CD4-positive, alpha-beta T cell (primary cell): ENCODE data around the gene PLXNA2. TPM values are rescaled to one million over a fixed set of nuclear protein-coding genes. Genes with fewer than 3 reads are reported as not detected.

Experiments used
- ATAC-seq: fragments of 200-7000 bp; cut with Tn5 transposase; one replicate; pipeline ENCODE4 v1.10.0; 2022; ENCODE audit warnings: mild to moderate bottlenecking; ENCODE audit not compliant: poor library complexity
- CTCF ChIA-PET: fragments of 350-600 bp; sonication (Branson Sonifier 250); formaldehyde crosslinking; loops from one replicate; lab custom pipeline; 2021; ENCODE audit warnings: antibody characterized with exemption, inconsistent platforms; lab: Charles Lee
- POLR2A ChIA-PET: fragments of 350-600 bp; sonication (Branson Sonifier 250); formaldehyde crosslinking; loops from one replicate; lab custom pipeline; 2021; ENCODE audit warnings: antibody characterized with exemption, inconsistent platforms; lab: Charles Lee
- DNase-seq, 14 experiments: peaks; one replicate each; pipeline ENCODE4 v3.0.0-alpha.2; 2013 to 2020; ENCODE audit warnings: mixed read lengths in 2 of 14
- H3K27ac ChIP-seq, 2 donors: one replicate each; pipeline versions ENCODE4 v1.5.1 to v1.7.0; 2013; ENCODE audit warnings: low read length in 2 of 2, low read depth in 1 of 2, mild to moderate bottlenecking in 1 of 2
- H3K27me3 ChIP-seq, 2 experiments: 1 replicate in 1 of 2; 2 replicates in 1 of 2; pipeline versions ENCODE4 v1.6.1 to v1.7.0; 2013; ENCODE audit warnings: low read length in 2 of 2, control low read depth in 1 of 2, mild to moderate bottlenecking in 1 of 2, moderate library complexity in 1 of 2; ENCODE audit not compliant: insufficient read depth in 2 of 2, control insufficient read depth in 1 of 2
- H3K36me3 ChIP-seq: one replicate; pipeline ENCODE4 v1.6.1; 2013; ENCODE audit warnings: low read length, control low read depth; ENCODE audit not compliant: insufficient read depth
- H3K4me1 ChIP-seq: one replicate; pipeline ENCODE4 v1.6.1; 2013; ENCODE audit warnings: low read length, control low read depth; ENCODE audit not compliant: insufficient read depth
- H3K4me3 ChIP-seq: one replicate; pipeline ENCODE4 v1.5.1; 2013; ENCODE audit warnings: mild to moderate bottlenecking, low read length, moderate library complexity
- H3K9me3 ChIP-seq, 2 experiments: 1 replicate in 1 of 2; 2 replicates in 1 of 2; pipeline versions ENCODE4 v1.6.1 to v1.7.0; 2013; ENCODE audit warnings: low read length in 2 of 2, mild to moderate bottlenecking in 2 of 2, control low read depth in 1 of 2, moderate library complexity in 1 of 2; ENCODE audit not compliant: control insufficient read depth in 1 of 2, insufficient read depth in 1 of 2
- H3K27ac Mint-ChIP-seq: one replicate; pipeline ENCODE4 v1.8.0; 2020; ENCODE audit warnings: mixed read lengths
- H3K27me3 Mint-ChIP-seq: one replicate; pipeline ENCODE4 v1.8.0; 2021; ENCODE audit warnings: mixed read lengths
- H3K36me3 Mint-ChIP-seq: one replicate; pipeline ENCODE4 v1.8.0; 2021; ENCODE audit warnings: low read depth, mixed read lengths
- H3K4me1 Mint-ChIP-seq: one replicate; pipeline ENCODE4 v1.8.0; 2021; ENCODE audit warnings: low read depth, mixed read lengths
- H3K4me3 Mint-ChIP-seq: one replicate; pipeline ENCODE4 v1.8.0; 2020; ENCODE audit warnings: mild to moderate bottlenecking, mixed read lengths
- H3K9me3 Mint-ChIP-seq: one replicate; pipeline ENCODE4 v1.8.0; 2020; ENCODE audit warnings: mixed read lengths
- intact Hi-C, 2 experiments: fragments of 100-400 bp; cut with DNase I in 1 of 2; cut with micrococcal nuclease in 1 of 2; formaldehyde crosslinking; loops; one replicate each; pipeline versions ENCODE4 v1.15.1 to v1.9.0; 2023 to 2025; cut with DNase I, micrococcal nuclease
- total RNA-seq, 174 experiments: library from RNA in 2 of 174; stranded (reverse) in 2 of 174; gene quantifications; one replicate each; pipeline ENCODE4 v1.2.3 and lab custom pipeline; 2021 to 2026
- TF ChIP-seq, protein P1 (sequence below): fragments of 200-600 bp; IDR thresholded peaks from one replicate; pipeline ENCODE4 v1.8.0; 2022; ENCODE audit warnings: antibody characterized with exemption, mild to moderate bottlenecking

The PLXNA2 gene
- total RNA-seq, 2 experiments from 2014 or later = 0.75 to 0.77 TPM

DNA sequence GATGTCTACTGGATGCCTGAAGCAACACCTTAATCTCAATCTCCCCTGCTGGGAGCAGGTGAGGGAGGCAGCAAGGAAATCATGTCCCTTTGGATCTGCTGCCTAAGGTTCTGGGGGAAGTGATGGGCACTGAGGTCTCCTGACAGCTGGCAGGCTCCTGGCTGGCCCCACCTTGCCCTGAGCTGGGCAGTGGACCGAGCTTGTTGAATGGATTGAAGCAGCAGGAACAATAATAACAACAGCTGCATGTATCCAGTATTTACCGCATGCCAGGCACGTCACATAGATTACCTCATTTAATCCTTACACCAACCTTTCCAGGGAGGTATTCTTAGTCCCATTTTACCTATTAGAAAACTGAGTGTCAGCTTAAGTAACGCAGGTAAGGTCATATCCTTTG, 133.9 kb downstream of the PLXNA2 start:
- Mint-ChIP-seq H3K4me3 (no peak overlapping the region), H3K27ac (no peak overlapping the region), H3K9me3 (no peaks in the 10 kb centered on the region), H3K4me1 (no peaks in the 10 kb centered on the region), H3K27me3 (no peaks in the 10 kb centered on the region), H3K36me3 (no peaks in the 10 kb centered on the region)
- no peak overlapping the region for H3K27ac ChIP-seq
- H3K4me3 ChIP-seq = no peak overlapping the region
- H3K27me3 ChIP-seq = no peaks in the 10 kb centered on the region
- ATAC-seq = no peak
- no peaks in the 10 kb centered on the region for H3K4me1 ChIP-seq
- TF ChIP-seq, protein P1, sequence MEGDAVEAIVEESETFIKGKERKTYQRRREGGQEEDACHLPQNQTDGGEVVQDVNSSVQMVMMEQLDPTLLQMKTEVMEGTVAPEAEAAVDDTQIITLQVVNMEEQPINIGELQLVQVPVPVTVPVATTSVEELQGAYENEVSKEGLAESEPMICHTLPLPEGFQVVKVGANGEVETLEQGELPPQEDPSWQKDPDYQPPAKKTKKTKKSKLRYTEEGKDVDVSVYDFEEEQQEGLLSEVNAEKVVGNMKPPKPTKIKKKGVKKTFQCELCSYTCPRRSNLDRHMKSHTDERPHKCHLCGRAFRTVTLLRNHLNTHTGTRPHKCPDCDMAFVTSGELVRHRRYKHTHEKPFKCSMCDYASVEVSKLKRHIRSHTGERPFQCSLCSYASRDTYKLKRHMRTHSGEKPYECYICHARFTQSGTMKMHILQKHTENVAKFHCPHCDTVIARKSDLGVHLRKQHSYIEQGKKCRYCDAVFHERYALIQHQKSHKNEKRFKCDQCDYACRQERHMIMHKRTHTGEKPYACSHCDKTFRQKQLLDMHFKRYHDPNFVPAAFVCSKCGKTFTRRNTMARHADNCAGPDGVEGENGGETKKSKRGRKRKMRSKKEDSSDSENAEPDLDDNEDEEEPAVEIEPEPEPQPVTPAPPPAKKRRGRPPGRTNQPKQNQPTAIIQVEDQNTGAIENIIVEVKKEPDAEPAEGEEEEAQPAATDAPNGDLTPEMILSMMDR = no peak
- intact Hi-C loops = no loop called here
- H3K36me3 ChIP-seq = no peaks in the 10 kb centered on the region
- POLR2A ChIA-PET = no interaction called here
- H3K9me3 ChIP-seq = no peaks in the 10 kb centered on the region
- no peak for DNase-seq
- CTCF ChIA-PET = no interaction called here

DNA sequence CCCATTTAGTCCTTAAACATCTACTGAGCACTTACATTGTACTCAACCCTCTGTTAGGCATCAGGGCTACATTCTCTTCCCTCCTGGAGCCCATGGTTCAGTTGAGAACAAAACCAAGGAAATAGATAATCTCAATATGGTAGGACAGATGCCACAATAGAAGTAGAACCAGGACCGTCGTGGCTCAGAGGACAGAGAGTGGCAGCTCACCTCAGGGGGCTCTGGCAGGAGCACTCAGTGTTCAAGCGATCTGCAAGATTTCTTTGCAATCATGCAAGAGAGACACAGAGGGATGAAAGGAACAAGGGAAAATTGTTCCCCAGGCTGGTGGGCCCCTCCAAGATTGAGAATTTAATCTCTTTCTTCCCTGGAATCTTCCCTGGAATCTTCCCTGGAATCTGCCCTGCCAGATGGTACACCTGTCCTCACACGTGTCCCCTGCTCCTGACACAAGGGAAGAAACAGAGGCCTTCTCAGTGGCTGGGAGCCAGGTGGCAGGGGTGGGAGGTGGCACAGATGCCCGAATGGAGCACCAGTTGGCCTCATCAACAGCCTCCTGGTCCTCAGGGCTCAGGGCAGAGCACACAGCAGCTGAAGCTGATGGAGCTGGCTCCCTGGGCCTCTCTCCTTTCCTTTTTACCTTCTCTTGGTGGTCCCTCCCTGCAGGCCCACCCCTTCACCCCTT, 135.4 kb downstream of the PLXNA2 start:
- ChIA-PET CTCF (no interaction called here), POLR2A (no interaction called here)
- Mint-ChIP-seq H3K4me3 (no peak overlapping the region), H3K27ac (no peak overlapping the region), H3K4me1 (no peaks in the 10 kb centered on the region), H3K27me3 (no peaks in the 10 kb centered on the region), H3K36me3 (no peaks in the 10 kb centered on the region), H3K9me3 (no peaks in the 10 kb centered on the region)
- H3K27ac ChIP-seq = no peak overlapping the region
- no peaks in the 10 kb centered on the region for H3K9me3 ChIP-seq
- no peaks in the 10 kb centered on the region for H3K27me3 ChIP-seq
- intact Hi-C loops = no loop called here
- no peaks in the 10 kb centered on the region for H3K4me1 ChIP-seq
- TF ChIP-seq, protein P1 = no peak
- DNase-seq (no peak), ATAC-seq (no peak)
- no peak overlapping the region for H3K4me3 ChIP-seq
- H3K36me3 ChIP-seq = no peaks in the 10 kb centered on the region

DNA sequence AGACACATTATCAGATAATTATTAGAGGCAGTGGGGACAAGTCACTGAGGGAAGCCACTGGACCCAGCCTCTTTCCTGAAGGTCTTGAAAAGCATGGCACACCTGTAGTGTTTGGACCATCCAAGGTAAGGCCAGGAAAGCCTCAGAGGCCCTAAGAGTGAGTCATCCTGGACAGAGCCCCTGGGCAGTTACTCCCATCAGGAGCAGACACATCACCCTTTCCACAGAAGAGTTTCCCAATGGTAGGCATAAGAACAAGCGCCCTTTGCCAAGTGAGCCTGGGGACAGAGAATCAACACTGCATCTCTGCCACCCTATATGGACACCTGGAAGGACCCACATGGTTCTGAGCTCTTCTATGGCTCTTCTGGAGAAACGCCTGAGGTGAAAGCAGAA, 136.0 kb downstream of the PLXNA2 start:
- Histone ChIP-seq H3K4me1 (no peaks in the 10 kb centered on the region), H3K27ac (no peak overlapping the region), H3K36me3 (no peaks in the 10 kb centered on the region), H3K27me3 (peaks cover 0 to 2% of the 10 kb centered on the region in 2 experiments), H3K9me3 (no peaks in the 10 kb centered on the region), H3K4me3 (no peak overlapping the region)
- Mint-ChIP-seq H3K36me3 (no peaks in the 10 kb centered on the region), H3K4me1 (no peaks in the 10 kb centered on the region), H3K27ac (no peak overlapping the region), H3K9me3 (no peaks in the 10 kb centered on the region), H3K27me3 (no peaks in the 10 kb centered on the region), H3K4me3 (no peak overlapping the region)
- TF ChIP-seq, protein P1 = no peak
- ATAC-seq (no peak), DNase-seq (no peak)
- intact Hi-C loops = no loop called here
- ChIA-PET CTCF (no interaction called here), POLR2A (no interaction called here)
